B cell (primary cell): ENCODE results near the gene KCTD13. TPM values are rescaled to one million over a fixed set of nuclear protein-coding genes. Genes with fewer than 3 reads are reported as not detected.

Experiments
- ATAC-seq: fragments of 200-7000 bp; cut with Tn5 transposase; one replicate; pipeline ENCODE4 v1.10.0; 2021; ENCODE audit warnings: low read depth, mild to moderate bottlenecking, moderate number of reproducible peaks, moderate library complexity
- CTCF ChIA-PET: fragments of 350-600 bp; sonication (Branson Sonifier 250); formaldehyde crosslinking; loops from one replicate; lab custom pipeline; 2021; ENCODE audit warnings: antibody characterized with exemption, inconsistent platforms; lab: Charles Lee
- POLR2A ChIA-PET: fragments of 350-600 bp; sonication (Branson Sonifier 250); formaldehyde crosslinking; loops from one replicate; lab custom pipeline; 2021; ENCODE audit warnings: antibody characterized with exemption; lab: Charles Lee
- DNase-seq: peaks from one replicate; pipeline ENCODE4 v3.0.0; 2013
- H2AFZ ChIP-seq: 2 replicates; pipeline ENCODE4 v1.6.1; 2012; ENCODE audit warnings: mild to moderate bottlenecking, low read depth, low read length; ENCODE audit not compliant: insufficient read depth, poor library complexity, severe bottlenecking
- H3K27ac ChIP-seq, 2 donors: 1 replicate in 1 of 2; 2 replicates in 1 of 2; pipeline ENCODE4 v1.5.1; 2012 to 2013; ENCODE audit warnings: low read length in 2 of 2, mild to moderate bottlenecking in 2 of 2, moderate library complexity in 1 of 2
- H3K27me3 ChIP-seq, 4 experiments: fragments of 200-600 bp in 1 of 4; sonication (generic) in 1 of 4; replicated peaks in 1 of 4; 1 replicate in 2 of 4; 2 replicates in 2 of 4; pipeline versions ENCODE4 v1.6.1 to v1.7.0; 2013 to 2016; ENCODE audit warnings: low read length in 3 of 4, mild to moderate bottlenecking in 2 of 4, mixed read lengths in 1 of 4, moderate library complexity in 1 of 4; ENCODE audit not compliant: insufficient read depth in 4 of 4, control insufficient read depth in 3 of 4; ENCODE audit errors: control extremely low read depth in 1 of 4
- H3K36me3 ChIP-seq, 2 experiments: replicated peaks in 1 of 2; 1 replicate in 1 of 2; 2 replicates in 1 of 2; pipeline versions ENCODE4 v1.6.1 to v1.7.1; 2013; ENCODE audit warnings: low read length in 1 of 2; ENCODE audit not compliant: insufficient read depth in 2 of 2, control insufficient read depth in 1 of 2; ENCODE audit errors: control extremely low read depth in 1 of 2, extremely low read depth in 1 of 2
- H3K4me1 ChIP-seq, 2 donors: fragments of 200-600 bp in 1 of 2; sonication (generic) in 1 of 2; 1 replicate in 1 of 2; 2 replicates in 1 of 2; pipeline versions ENCODE4 v1.5.1 to v1.6.1; 2013 to 2017; ENCODE audit warnings: low read length in 2 of 2; ENCODE audit not compliant: control insufficient read depth in 2 of 2, insufficient read depth in 2 of 2
- H3K4me2 ChIP-seq: replicated peaks from 2 replicates; pipeline ENCODE3; 2012; ENCODE audit warnings: mild to moderate bottlenecking, low read depth, low read length; ENCODE audit not compliant: poor library complexity, severe bottlenecking
- H3K4me3 ChIP-seq, 5 experiments: fragments of 200-600 bp in 1 of 5; sonication (generic) in 1 of 5; 1 replicate in 3 of 5; 2 replicates in 2 of 5; pipeline versions ENCODE4 v1.5.1 to v1.7.0; 2011 to 2016; ENCODE audit warnings: low read length in 4 of 5, mild to moderate bottlenecking in 4 of 5, low read depth in 2 of 5, control low read depth in 1 of 5, moderate library complexity in 1 of 5; ENCODE audit not compliant: insufficient read depth in 1 of 5; ENCODE audit errors: control extremely low read depth in 1 of 5, extremely low read depth in 1 of 5
- H3K79me2 ChIP-seq: fragments of 200-600 bp; sonication (generic); one replicate; pipeline ENCODE4 v1.6.0; 2016; ENCODE audit warnings: low read length; ENCODE audit not compliant: control insufficient read depth, insufficient read depth
- H3K9ac ChIP-seq: fragments of 200-600 bp; sonication (generic); 2 replicates; pipeline ENCODE4 v1.6.1; 2017; ENCODE audit warnings: mild to moderate bottlenecking, low read length, moderate library complexity
- H3K9me3 ChIP-seq, 3 donors: one replicate each; pipeline versions ENCODE4 v1.6.1 to v1.7.1; 2013; ENCODE audit warnings: low read length in 2 of 3; ENCODE audit not compliant: control insufficient read depth in 2 of 3, insufficient read depth in 1 of 3; ENCODE audit errors: control extremely low read depth in 1 of 3
- H4K20me1 ChIP-seq: 2 replicates; pipeline ENCODE4 v1.6.0; 2012; ENCODE audit warnings: mild to moderate bottlenecking, low read length; ENCODE audit not compliant: insufficient read depth, control insufficient read depth, poor library complexity, severe bottlenecking
- H3K27ac Mint-ChIP-seq: one replicate; pipeline ENCODE4 v1.8.0; 2021; ENCODE audit warnings: mixed read lengths
- H3K27me3 Mint-ChIP-seq: one replicate; pipeline ENCODE4 v1.8.0; 2021; ENCODE audit warnings: mixed read lengths
- H3K4me1 Mint-ChIP-seq: one replicate; pipeline ENCODE4 v1.8.0; 2021; ENCODE audit warnings: mixed read lengths
- H3K4me3 Mint-ChIP-seq: one replicate; pipeline ENCODE4 v1.8.0; 2021; ENCODE audit warnings: mixed read lengths
- H3K9me3 Mint-ChIP-seq: one replicate; pipeline ENCODE4 v1.8.0; 2022; ENCODE audit warnings: mixed read lengths; ENCODE audit not compliant: insufficient read depth
- EZH2 ChIP-seq: IDR thresholded peaks from 2 replicates; pipeline ENCODE4 v1.6.1; 2012; ENCODE audit warnings: borderline replicate concordance, low read depth, mild to moderate bottlenecking, moderate library complexity, low read length; ENCODE audit not compliant: insufficient read depth, poor library complexity, severe bottlenecking
- WGBS: methylation state at CpG from one replicate; pipeline ENCODE4 v1.1.5; 2013; ENCODE audit warnings: missing lambda C conversion rate; ENCODE audit not compliant: insufficient coverage; 5-methylcytosine and 5-hydroxymethylcytosine counted together
- intact Hi-C: fragments of 100-400 bp; cut with micrococcal nuclease; formaldehyde crosslinking; loops from one replicate; pipeline ENCODE4 v1.10.0; 2022
- polyA minus RNA-seq: library from RNA; depleted of rRNA, polyadenylated mRNA; stranded (reverse); fragments of >200 nt; gene quantifications from 2 replicates; pipeline ENCODE4 v1.2.3, GENCODE V29; 2012
- polyA plus RNA-seq: library from polyadenylated mRNA; depleted of rRNA; stranded (reverse); fragments of >200 nt; gene quantifications from 2 replicates; pipeline ENCODE4 v1.2.3, GENCODE V29; 2012
- total RNA-seq, 2 donors: library from RNA; stranded (reverse); fragments of 120-200 nt in 1 of 2; gene quantifications; 1 replicate in 1 of 2; 2 replicates in 1 of 2; pipeline versions ENCODE4 v1.2.3 to v1.2.4, GENCODE V29; 2013 to 2022
- TF ChIP-seq, protein P1 (sequence below): fragments of 200-600 bp; IDR thresholded peaks from one replicate; pipeline ENCODE4 v1.8.0; 2022; ENCODE audit warnings: antibody characterized with exemption, mild to moderate bottlenecking

The KCTD13 gene, protein sequence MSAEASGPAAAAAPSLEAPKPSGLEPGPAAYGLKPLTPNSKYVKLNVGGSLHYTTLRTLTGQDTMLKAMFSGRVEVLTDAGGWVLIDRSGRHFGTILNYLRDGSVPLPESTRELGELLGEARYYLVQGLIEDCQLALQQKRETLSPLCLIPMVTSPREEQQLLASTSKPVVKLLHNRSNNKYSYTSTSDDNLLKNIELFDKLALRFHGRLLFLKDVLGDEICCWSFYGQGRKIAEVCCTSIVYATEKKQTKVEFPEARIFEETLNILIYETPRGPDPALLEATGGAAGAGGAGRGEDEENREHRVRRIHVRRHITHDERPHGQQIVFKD
- 74.3 and 83.9 TPM in 2 replicates for total RNA-seq
- 12.0 TPM for total RNA-seq (2013)
- polyA plus RNA-seq = 61.5 and 78.2 TPM in 2 replicates
- 32.5 and 38.2 TPM in 2 replicates for polyA minus RNA-seq

DNA sequence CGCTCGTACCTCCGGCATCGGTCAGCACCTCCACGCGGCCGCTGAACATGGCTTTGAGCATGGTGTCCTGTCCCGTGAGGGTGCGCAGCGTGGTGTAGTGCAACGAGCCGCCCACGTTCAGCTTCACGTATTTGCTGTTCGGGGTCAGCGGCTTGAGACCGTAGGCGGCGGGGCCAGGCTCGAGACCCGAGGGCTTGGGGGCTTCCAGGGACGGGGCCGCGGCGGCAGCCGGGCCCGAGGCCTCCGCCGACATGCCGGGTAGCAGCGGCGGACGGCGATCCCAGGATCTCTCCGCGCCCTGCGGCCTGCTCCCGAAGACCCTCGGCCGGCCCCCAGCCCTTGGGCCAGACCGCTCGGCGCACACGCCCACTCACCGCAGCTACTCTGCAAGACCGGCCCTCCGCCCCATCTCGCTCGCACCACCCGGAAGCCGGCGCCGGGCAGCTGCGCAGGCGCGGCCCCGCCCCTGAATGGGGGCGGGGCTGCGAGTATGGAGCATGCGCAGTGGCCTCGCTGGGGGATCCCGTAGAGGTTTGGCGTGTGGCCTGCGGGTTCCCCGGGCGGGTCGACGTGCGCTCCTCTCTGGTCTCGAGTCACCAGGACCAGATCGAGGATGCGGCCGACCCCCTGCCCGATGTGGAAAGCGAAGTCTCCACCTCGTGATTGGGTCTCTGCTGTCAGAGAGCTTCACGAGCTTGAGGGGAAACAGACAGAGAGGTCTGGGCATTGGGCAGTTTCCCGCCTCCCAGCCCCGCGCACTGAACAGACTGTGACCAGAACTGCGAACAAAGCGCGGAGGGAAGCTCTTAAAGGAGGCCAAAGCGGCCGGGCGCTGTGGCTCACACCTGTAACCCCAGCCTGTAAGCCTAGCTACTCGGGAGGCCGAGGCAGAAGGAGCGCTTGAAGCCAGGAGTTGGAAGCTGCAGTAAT, at the start of gene KCTD13:
Gene KCTD13, minus strand, starts transcription at position 446 of the 930 bp plus-strand sequence. Its CDS starts 193 bp downstream, at position 253.
- under 1% methylated on average over 89 of the region's 89 CpGs for WGBS

More for the DNA sequence above, at the start of gene KCTD13:
- Histone ChIP-seq H3K4me3 (peak within 1 kb of the TSS; percentile 48 to 95 (median 84)), H3K9ac (peak within 1 kb of the TSS; percentile 90), H3K79me2 (peaks cover 29% of the 10 kb centered on the region), H3K4me1 (peaks cover 14 to 21% of the 10 kb centered on the region in 2 donors), H3K4me2 (peak within 1 kb of the TSS; percentile 89), H3K9me3 (no peaks in the 10 kb centered on the region), H3K27me3 (no peaks in the 10 kb centered on the region), H4K20me1 (peaks cover 26% of the 10 kb centered on the region), H3K27ac (peak within 1 kb of the TSS; percentile 80 to 84), H2AFZ (peak within 1 kb of the TSS; percentile 96), H3K36me3 (peaks cover 0 to 20% of the 10 kb centered on the region in 2 experiments)
- Mint-ChIP-seq H3K4me1 (peaks cover 25% of the 10 kb centered on the region), H3K9me3 (no peaks in the 10 kb centered on the region), H3K4me3 (peak within 1 kb of the TSS; percentile 91), H3K27ac (peak within 1 kb of the TSS; percentile 96), H3K27me3 (no peaks in the 10 kb centered on the region)
- TF ChIP-seq, protein P1, sequence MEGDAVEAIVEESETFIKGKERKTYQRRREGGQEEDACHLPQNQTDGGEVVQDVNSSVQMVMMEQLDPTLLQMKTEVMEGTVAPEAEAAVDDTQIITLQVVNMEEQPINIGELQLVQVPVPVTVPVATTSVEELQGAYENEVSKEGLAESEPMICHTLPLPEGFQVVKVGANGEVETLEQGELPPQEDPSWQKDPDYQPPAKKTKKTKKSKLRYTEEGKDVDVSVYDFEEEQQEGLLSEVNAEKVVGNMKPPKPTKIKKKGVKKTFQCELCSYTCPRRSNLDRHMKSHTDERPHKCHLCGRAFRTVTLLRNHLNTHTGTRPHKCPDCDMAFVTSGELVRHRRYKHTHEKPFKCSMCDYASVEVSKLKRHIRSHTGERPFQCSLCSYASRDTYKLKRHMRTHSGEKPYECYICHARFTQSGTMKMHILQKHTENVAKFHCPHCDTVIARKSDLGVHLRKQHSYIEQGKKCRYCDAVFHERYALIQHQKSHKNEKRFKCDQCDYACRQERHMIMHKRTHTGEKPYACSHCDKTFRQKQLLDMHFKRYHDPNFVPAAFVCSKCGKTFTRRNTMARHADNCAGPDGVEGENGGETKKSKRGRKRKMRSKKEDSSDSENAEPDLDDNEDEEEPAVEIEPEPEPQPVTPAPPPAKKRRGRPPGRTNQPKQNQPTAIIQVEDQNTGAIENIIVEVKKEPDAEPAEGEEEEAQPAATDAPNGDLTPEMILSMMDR = no peak
- TF ChIP-seq EZH2 = no peak
- ATAC-seq (peak; percentile 91), DNase-seq (peak; percentile 94)
- POLR2A ChIA-PET = interaction anchor here (0.5 to 1.7 kb wide), 9 partner anchors 11 to 429 kb away, joined by 3 to 11 read pairs (median 3); partner anchors contain the start of genes CD2BP2, TAOK2, TBX6 and TMEM219
- intact Hi-C loops = loop anchor here (1.0 to 10.0 kb wide), 9 partner anchors 26 to 331 kb away; partner anchors contain the start of genes ASPHD1, CDIPT, INO80E and TAOK2
- CTCF ChIA-PET = interaction anchor here (0.6 to 2.0 kb wide), 8 partner anchors 35 to 708 kb away, joined by 3 to 9 read pairs (median 5); partner anchors contain the start of genes CDIPT, TAOK2 and TMEM219
